Globus pallidus (tissue), 1 donor: ENCODE data around the gene CSDE1.

Source experiments
- DNase-seq: peaks from one replicate; pipeline ENCODE4 v3.0.0-alpha.2; 2015; ENCODE audit warnings: low spot score

Gene CSDE1

GRCh38 chr1:114749835-114750234, 7.9 kb downstream of the CSDE1 start:
- no peak for DNase-seq

DNA sequence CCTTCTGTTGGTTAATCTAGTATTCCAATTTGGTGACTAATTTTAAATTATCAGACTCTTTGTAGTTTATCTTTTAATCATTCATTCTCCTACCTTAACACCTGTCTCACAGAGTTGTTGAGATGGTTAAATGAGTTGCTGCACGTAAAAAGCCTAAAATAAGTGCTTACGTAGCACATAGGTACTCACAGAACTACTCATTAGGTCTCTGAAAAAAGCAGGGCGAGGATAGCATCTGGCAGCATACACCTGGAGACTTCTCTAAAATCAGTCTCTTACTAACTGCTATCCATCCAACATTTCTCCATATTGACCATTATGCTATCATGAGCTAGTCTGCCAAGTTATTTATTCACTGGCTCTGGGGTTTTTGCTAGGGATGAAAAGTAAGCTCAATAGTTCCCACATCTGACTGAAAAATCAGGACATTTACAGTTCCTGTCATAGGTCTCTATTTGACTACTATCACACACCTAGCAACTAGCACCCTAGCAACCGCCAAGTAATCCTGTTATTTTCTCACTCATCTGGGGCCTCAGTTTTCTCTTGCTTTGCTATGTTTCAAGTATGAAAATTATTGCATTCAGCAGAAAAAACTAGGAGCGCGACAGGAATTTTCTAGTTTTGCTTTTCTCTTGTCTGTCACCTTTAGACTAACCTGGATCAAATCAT, 11.2 kb downstream of the CSDE1 start:
- no peak for DNase-seq

DNA sequence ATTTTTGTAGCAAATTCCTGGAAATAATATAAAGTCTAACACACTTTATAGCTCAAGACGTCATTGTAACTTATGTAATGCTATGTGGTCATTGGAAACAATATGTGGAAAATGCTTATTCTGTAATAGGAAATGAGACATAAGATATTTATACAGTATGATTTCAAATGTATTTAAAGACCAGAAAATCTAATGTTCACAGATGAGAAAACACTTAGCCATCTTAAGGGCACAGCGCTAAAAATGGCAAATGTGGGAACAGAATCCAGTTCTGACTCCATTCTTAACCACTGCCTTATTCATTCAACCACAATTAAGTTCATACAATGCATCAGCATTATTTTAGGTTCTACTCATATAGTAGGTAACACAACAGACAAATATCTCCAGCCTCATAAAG, 12.5 kb downstream of the CSDE1 start:
- no peak for DNase-seq

DNA sequence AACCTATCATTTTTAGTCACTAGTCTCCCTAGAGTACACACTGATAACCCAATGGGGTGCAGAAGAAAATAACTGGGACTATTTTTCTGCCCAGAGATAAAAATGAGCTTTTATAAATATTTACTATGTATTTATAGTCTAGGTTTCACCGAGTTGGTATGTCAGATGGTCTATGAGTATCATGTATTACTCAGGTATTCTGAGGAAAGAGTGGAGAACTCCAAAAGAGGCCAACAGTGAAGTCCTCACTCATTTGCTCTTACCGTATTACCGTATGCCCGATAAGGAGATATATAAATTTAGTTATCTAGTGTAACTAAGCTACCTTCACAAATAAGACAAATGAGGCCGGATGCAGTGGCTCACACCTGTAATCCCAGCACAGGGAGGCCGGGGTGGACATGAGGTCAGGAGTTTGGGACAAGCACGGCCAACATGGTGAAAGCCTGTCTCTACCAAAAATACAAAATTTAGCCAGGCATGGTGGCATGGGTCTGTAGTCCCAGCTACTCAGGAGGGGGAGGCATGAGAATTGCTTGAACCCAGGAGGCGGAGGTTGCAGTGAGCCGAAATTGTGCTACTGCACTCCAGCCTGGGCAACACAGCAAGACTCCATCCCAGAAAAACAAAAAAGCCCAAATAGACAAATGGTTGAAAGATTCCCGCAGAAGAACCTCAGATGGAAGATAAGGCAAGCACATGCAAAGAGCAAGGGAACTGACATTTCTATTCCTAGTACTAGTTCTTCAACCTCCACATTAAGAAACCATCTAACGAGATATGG, 15.6 kb downstream of the CSDE1 start:
- no peak for DNase-seq

GRCh38 chr1:114740331-114740730, 17.5 kb downstream of the CSDE1 start:
- DNase-seq, result no peak

DNA sequence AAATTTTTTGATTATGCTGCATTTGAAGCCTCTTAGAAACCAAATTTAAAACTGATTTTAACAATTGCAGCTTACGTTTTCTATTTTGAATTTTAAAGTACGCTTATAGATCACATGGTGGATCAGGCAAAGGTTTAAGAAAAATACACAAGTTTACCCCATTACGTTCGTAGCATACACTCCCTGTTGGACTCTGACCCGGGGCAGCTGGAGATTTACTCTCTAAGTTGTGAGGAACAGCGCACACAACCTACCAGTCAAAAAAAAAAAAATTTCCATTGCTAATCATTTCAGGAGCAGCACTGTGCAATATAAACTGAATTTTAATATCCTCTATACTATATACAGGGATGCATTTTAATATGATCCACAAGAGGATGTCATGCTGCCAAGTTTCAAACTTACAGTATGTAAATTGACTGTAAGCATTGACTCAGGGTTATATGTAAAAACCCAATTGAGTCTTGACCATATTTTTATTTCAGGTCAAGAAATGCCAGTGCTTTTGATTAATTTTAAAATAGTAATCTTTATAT, 20.4 kb downstream of the CSDE1 start:
- no peak for DNase-seq

GRCh38 chr1:114735479-114735878, 22.3 kb downstream of the CSDE1 start:
- DNase-seq, result no peak

DNA sequence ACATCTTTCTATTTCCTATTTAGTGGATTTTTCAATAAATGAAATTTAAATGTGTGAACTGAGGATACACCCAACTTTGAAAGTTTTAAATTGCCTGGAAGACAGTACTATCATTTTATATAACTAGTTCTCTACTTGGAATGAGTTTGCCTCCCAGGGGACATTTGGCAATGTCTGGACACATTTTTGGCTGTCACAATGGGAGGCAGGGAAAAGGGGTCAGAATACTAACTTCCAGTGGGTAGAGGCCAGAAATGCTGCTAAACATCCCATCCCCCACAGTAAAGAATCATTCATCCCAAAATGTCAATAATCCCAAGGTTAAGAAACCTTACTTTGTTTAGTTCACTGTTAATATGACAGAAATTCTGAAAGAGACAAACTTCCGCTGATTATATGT, 28.0 kb downstream of the CSDE1 start:
- DNase-seq, result peak; percentile 12

DNA sequence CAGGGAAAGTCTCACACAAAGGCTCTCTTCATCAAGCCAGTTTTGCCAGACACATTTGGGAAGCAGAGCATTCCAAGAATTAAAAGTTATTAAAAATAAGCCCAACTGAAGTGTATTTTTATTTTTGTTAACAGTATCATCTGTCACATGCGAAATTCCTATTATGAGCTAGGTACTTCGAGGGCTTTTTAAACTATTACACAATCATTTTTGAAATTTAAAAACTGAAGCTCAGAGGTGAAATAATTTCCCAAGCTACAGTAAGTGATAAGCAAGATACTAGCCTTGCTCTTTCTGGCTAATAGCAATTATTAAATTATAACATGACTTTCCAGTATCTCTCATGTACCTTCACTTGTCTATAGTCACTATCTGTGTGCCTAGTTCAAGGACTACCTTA, 29.2 kb downstream of the CSDE1 start:
- no peak for DNase-seq

DNA sequence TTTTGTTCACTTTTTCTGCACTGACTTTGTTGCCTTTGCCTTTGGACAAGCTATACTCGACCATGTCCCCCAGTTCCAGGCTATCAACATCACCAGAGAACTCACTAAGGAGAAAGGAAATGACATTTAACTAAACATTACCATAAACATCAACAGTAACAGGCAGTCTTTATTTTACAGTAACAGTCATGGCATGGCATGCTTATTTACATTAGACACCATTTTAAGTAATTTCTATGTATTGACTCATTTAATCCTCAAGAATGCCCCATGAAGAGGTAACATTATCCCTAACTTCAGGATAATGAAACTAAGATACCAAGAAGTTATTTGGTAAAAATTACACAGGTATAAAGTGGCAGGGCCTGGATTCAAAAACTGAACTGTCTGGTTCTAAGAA, 32.6 kb downstream of the CSDE1 start:
- DNase-seq, result no peak

GRCh38 chr1:114723915-114724314, 33.9 kb downstream of the CSDE1 start:
- DNase-seq, result peak; percentile 5

- DNase-seq, result no peak
These were observed 34.3 kb downstream of the CSDE1 start for GRCh38 chr1:114723457-114723856.

- no peak for DNase-seq
These were observed 37.3 kb downstream of the CSDE1 start for GRCh38 chr1:114720492-114720891.

DNA sequence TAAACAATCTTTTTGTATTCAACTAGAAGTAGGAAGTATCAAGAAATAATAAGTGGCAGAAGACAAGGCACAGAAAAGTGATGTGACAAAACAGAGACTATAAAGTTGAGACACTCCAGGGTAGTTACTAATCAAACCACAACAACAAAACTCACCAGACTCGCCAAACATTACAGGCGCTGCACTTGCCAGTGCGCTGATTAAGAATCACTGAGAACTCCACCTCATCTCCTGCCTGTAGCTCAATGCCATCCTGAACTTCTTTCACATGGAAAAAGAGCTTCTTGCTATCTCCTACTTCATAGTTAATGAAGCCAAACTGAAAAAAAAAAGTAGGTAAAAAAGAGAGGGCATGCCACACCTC, 38.4 kb downstream of the CSDE1 start:
- DNase-seq, result no peak

GRCh38 chr1:114718661-114719423, 38.9 kb downstream of the CSDE1 start:
- no peak for DNase-seq

DNA sequence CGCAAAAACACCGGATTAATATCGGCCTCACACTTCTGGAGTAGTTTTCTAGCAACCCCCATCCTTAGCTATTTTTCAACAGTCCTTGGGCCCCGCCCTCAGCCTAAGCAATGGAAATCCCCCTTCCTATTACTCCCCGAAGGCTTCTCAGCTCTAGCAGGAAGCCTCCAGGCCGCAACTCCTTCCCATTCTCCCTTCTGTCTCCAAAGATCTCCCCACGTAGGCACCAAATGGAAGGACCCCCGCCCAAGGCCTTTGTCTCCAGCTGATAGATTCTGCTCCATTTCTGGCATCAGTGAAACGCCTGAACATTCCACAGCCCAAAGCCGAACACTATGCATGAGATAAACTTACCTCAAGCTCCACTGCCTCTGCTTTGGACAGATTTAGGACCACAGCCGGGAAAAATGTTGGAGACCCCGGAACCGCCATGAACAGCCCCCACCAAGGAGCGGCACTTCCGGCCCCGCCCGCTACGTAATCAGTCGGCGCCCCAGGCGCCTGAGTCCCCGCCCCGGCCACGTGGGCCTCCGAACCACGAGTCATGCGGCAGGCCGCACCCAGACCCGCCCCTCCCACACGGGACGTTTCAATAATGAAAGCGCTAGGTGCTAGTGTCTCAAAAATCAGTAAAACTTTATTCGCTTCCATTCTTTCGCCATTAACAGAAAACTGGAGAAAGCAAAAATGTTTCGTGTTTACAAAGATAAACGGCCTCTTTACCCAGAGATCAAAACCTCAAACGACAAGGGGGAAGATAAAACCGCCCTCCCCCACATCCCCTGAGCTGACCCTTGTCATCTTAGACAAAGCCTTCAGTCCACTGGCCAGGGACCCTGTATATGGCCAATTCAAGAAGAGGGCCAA, 41.2 kb downstream of the CSDE1 start, which contains the start of gene NRAS:
NRAS (minus strand) TSS at position 468 of the 867 bp plus-strand sequence. CDS start 611 bp downstream, outside the sequence.
- peak; percentile 89 for DNase-seq

DNA sequence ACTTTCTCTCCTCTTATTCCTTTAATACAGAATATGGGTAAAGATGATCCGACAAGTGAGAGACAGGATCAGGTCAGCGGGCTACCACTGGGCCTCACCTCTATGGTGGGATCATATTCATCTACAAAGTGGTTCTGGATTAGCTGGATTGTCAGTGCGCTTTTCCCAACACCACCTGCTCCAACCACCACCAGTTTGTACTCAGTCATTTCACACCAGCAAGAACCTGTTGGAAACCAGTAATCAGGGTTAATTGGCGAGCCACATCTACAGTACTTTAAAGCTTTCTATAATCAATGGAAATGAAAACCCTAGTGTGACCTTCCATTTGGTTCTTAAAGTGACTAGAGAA, 41.9 kb downstream of the CSDE1 start:
- DNase-seq, result no peak

DNA sequence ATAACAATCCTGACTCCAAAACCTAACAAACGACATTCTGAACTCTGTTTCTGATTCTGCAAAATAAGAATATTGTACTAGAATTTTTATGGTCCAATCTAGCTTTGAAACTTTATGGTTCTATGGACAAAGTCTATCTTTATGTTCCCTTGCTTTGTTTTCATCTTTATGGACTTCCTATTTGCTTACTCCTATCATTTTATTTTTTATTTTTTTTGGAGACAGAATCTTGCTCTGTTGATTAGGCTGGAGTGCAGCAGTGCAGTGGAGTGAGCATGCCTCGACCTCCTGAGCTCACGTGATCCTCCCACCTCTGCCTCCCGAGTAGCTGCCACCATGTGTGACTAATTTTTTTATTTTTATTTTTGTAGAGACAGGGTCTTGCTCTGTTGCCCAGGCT, 44.8 kb downstream of the CSDE1 start:
- no peak for DNase-seq

DNA sequence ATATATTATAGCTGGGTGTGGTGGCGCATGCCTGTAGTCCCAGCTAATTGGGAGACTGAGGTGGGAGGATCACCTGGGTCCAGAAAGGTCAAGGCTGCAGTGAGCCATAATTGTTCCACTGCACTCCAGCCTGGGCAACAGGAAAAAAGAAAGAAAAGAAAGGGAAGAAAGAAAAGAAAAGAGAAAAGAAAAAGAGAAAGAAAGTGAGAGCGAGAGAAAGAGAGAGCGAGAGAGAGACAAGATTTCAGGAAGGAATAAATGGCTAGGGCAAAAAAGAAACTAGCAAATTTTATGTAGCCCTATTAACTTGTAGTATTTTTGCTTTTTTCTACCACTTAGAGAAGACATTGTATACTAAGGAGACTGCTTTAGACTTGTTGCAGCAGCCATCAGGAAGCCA, 47.4 kb downstream of the CSDE1 start:
- DNase-seq, result no peak

DNA sequence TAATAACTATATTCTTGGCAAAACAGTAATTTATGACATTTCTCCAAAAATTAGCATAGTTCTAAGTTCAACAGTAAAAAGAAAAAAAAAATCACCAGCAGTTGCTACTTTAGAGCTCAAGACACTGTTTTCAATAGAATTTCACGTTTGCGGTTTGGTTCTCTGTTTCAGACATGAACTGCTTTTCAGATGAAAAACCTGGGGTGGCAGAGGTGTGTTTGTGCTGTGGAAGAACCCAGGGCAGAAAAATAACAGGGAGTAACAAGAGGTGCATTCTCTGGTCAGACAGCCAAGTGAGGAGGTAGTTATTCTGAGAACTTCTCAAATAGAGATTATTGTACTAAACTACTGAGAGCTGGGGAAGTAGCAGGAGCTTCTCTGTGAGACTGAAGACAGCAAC, 50.2 kb downstream of the CSDE1 start:
- DNase-seq, result no peak

DNA sequence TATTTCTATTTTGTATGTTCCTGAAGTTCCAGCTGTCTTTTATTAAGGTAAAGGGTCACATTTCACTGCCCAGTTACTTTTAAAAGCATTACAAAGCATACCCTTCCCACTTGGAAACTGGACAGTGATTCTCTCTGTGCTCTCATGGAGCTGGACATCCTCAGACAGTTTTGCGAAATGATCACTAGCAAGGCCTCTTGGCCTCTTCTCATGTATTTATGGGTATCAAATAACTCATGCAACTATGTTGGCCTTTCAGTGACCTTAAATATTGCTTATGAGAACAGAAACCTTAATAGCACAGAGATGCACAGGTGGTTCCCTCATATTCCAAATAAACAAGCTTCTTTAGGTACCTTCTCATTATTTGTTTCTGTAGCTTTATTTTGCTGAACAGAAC, 54.5 kb downstream of the CSDE1 start:
- no peak for DNase-seq

DNA sequence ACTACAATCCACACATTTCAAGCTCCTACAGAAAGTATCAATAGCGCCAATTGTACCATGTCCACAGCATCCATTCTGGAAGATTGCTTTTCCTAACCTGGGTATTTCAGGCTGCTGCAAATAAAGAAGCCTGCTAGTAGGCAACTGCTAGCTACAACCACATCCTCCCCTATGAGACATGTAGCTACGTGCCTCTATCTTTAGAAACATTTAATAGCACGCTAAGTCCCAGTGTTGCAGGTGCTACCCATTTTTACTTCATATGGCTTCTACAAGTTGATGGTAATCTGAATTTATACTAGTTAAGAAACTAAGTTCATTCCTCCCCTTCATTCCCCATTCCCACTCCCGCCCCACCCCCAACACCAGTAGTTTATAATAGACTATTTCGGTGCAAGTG, 55.0 kb downstream of the CSDE1 start:
- no peak for DNase-seq
